HL-60 (cell line): ENCODE results near the gene PKDCC.

Source experiments
- DNase-seq, 2 experiments: peaks; one replicate each; pipeline ENCODE4 v3.0.0-alpha.2; 2010 to 2020; ENCODE audit warnings: low read depth in 1 of 2, low spot score in 1 of 2
- H3K27ac ChIP-seq: fragments of 250-450 bp; sonication (Bioruptor Pico); replicated peaks from 2 replicates; pipeline ENCODE4 v1.5.1; 2020; ENCODE audit warnings: mild to moderate bottlenecking, moderate library complexity
- H3K27me3 ChIP-seq: fragments of 250-450 bp; sonication (Bioruptor Pico); 2 replicates; pipeline ENCODE4 v1.5.1; 2021; ENCODE audit warnings: mild to moderate bottlenecking, moderate library complexity; ENCODE audit not compliant: insufficient read depth, poor library complexity, severe bottlenecking
- H3K4me3 ChIP-seq: replicated peaks from 2 replicates; pipeline ENCODE4 v1.5.1; 2011; ENCODE audit warnings: mild to moderate bottlenecking, control low read depth, low read length; ENCODE audit not compliant: insufficient read depth
- GABPA ChIP-seq: IDR thresholded peaks from 2 replicates; pipeline ENCODE4 v1.6.1; 2012; ENCODE audit warnings: low read depth
- POLR2AphosphoS5 ChIP-seq: IDR thresholded peaks from 2 replicates; pipeline ENCODE4 v1.6.1; 2012; ENCODE audit warnings: low read depth
- SPI1 ChIP-seq: IDR thresholded peaks from 2 replicates; pipeline ENCODE4 v1.6.1; 2012; ENCODE audit warnings: low read depth, mild to moderate bottlenecking, borderline replicate concordance
- TF ChIP-seq, protein P1 (sequence below): IDR thresholded peaks from one replicate; pipeline ENCODE4 v1.5.1; 2011; ENCODE audit warnings: low read length, control low read depth, inconsistent platforms; ENCODE audit not compliant: insufficient read depth
- TF ChIP-seq, protein P2 (sequence below): IDR thresholded peaks from 2 replicates; pipeline ENCODE4 v1.6.1; 2012; ENCODE audit warnings: low read depth; ENCODE audit not compliant: insufficient replicate concordance

Gene PKDCC

DNA sequence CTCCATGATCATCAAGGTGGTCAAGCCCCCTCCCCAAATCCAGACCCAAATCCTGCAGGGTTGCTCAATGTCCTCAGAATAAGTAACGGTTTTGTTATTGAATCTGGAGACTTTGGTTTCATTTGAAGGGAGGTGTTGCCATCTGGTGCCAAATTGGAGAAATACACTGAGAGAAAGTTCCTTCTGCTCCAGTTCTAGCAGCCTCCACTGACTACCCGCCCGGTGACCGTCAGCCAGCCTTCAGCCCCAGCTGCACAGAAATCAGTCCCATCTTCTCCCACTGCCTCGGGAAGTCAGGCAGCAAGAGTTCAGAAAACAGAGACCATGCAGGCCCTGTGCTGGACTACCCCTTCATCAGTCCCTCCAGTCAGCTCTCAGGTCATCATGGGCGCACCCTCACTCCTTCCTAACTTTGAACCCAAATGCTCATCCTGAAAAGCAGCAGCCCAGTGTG lies 38.7 kb downstream of the PKDCC start:
- no peak for TF ChIP-seq GABPA
- TF ChIP-seq, protein P1, sequence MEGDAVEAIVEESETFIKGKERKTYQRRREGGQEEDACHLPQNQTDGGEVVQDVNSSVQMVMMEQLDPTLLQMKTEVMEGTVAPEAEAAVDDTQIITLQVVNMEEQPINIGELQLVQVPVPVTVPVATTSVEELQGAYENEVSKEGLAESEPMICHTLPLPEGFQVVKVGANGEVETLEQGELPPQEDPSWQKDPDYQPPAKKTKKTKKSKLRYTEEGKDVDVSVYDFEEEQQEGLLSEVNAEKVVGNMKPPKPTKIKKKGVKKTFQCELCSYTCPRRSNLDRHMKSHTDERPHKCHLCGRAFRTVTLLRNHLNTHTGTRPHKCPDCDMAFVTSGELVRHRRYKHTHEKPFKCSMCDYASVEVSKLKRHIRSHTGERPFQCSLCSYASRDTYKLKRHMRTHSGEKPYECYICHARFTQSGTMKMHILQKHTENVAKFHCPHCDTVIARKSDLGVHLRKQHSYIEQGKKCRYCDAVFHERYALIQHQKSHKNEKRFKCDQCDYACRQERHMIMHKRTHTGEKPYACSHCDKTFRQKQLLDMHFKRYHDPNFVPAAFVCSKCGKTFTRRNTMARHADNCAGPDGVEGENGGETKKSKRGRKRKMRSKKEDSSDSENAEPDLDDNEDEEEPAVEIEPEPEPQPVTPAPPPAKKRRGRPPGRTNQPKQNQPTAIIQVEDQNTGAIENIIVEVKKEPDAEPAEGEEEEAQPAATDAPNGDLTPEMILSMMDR: peak; percentile 34
- no peak overlapping the region for H3K27ac ChIP-seq
- peak in 1 of 2 experiments; percentile 25 for DNase-seq

GRCh38 chr2:42087137-42087856 lies 39.5 kb downstream of the PKDCC start:
- Histone ChIP-seq H3K27me3 (no peaks in the 10 kb centered on the region), H3K4me3 (no peak overlapping the region), H3K27ac (no peak overlapping the region)
- TF ChIP-seq GABPA: no peak
- TF ChIP-seq, protein P2, sequence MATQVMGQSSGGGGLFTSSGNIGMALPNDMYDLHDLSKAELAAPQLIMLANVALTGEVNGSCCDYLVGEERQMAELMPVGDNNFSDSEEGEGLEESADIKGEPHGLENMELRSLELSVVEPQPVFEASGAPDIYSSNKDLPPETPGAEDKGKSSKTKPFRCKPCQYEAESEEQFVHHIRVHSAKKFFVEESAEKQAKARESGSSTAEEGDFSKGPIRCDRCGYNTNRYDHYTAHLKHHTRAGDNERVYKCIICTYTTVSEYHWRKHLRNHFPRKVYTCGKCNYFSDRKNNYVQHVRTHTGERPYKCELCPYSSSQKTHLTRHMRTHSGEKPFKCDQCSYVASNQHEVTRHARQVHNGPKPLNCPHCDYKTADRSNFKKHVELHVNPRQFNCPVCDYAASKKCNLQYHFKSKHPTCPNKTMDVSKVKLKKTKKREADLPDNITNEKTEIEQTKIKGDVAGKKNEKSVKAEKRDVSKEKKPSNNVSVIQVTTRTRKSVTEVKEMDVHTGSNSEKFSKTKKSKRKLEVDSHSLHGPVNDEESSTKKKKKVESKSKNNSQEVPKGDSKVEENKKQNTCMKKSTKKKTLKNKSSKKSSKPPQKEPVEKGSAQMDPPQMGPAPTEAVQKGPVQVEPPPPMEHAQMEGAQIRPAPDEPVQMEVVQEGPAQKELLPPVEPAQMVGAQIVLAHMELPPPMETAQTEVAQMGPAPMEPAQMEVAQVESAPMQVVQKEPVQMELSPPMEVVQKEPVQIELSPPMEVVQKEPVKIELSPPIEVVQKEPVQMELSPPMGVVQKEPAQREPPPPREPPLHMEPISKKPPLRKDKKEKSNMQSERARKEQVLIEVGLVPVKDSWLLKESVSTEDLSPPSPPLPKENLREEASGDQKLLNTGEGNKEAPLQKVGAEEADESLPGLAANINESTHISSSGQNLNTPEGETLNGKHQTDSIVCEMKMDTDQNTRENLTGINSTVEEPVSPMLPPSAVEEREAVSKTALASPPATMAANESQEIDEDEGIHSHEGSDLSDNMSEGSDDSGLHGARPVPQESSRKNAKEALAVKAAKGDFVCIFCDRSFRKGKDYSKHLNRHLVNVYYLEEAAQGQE: no peak
- no peak for TF ChIP-seq POLR2AphosphoS5
- no peak for TF ChIP-seq SPI1
- TF ChIP-seq, protein P1: no peak
- DNase-seq: no peak

More for the DNA sequence above, 38.7 kb downstream of the PKDCC start:
- Histone ChIP-seq H3K4me3 (no peak overlapping the region), H3K27me3 (no peaks in the 10 kb centered on the region)

GRCh38 chr2:42087857-42088195 lies 40.0 kb downstream of the PKDCC start:
- Histone ChIP-seq H3K27me3 (no peaks in the 10 kb centered on the region), H3K27ac (no peak overlapping the region), H3K4me3 (no peak overlapping the region)
- no peak for DNase-seq
- TF ChIP-seq POLR2AphosphoS5 (no peak), GABPA (no peak)
- TF ChIP-seq, protein P1: no peak

DNA sequence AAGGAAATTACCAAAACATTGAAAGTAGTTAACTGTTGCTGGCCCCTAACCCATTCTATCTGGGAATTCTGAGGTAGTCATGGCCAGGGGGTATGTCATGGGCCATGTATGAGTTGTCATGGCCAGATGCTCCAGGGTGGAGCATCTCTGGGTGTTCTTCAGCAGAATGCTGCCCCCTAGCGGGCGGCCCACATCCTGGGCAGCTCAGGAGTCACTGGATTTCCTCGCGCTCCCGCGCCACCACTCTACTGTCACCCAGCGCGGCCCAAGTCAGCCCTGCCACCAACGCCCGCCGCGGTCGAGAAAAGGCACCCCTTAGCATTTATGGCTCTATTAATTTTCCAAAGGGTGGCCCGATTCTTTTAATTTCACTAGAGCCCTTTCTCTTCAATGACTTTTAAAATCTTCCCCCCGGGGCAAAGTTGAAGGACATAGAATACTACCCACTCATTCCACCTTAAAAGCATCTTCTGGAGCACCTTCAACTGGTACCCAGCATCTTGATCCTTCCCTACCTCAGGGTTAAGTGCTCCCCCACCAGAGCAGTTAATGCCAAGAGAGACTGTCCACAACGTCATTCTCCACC lies 41.6 kb downstream of the PKDCC start:
- DNase-seq: peak in 1 of 2 experiments; percentile 50
- H3K4me3 ChIP-seq: no peak overlapping the region
- TF ChIP-seq, protein P1: peak; percentile 54
- TF ChIP-seq POLR2AphosphoS5: no peak
- no peak for TF ChIP-seq GABPA
- TF ChIP-seq, protein P2: no peak
- TF ChIP-seq SPI1: no peak
- H3K27ac ChIP-seq: no peak overlapping the region
- no peaks in the 10 kb centered on the region for H3K27me3 ChIP-seq
